Heart left ventricle (tissue), 16 donors: ENCODE measurements around the gene TAF5L. TPM values are rescaled to one million over a fixed set of nuclear protein-coding genes. Genes with fewer than 3 reads are reported as not detected.
A peak's percentile ranks its signal among the peaks of the same experiment; 100 is the strongest.
"Not testable (repeated sequence)": the region's sequence is repeated elsewhere in the genome, so short reads cannot be mapped to it uniquely, and the experiment has no call there.

Experiments
- ATAC-seq, 4 donors: fragments of 200-7000 bp; cut with Tn5 transposase; one replicate each; pipeline ENCODE4 v1.9.1; 2020 to 2022; ENCODE audit warnings: moderate library complexity in 4 of 4, mild to moderate bottlenecking in 3 of 4, moderate number of reproducible peaks in 1 of 4
- DNase-seq, 5 donors: peaks; one replicate each; pipeline ENCODE4 v3.0.0-alpha.2; 2020
- H3K27ac ChIP-seq, 12 donors: fragments of 200-600 bp; sonication (generic) in 4 of 12; one replicate each; pipeline versions ENCODE4 v1.5.0 to v1.8.0; 2016 to 2022; ENCODE audit warnings: mild to moderate bottlenecking in 2 of 12
- H3K27me3 ChIP-seq, 9 donors: fragments of 200-600 bp; sonication (generic) in 2 of 9; one replicate each; pipeline versions ENCODE4 v1.5.1 to v1.8.0; 2016 to 2022; ENCODE audit warnings: mild to moderate bottlenecking in 3 of 9
- H3K36me3 ChIP-seq, 9 donors: fragments of 200-600 bp; sonication (generic) in 2 of 9; one replicate each; pipeline versions ENCODE4 v1.5.0 to v1.8.0; 2018 to 2022; ENCODE audit warnings: mild to moderate bottlenecking in 2 of 9
- H3K4me1 ChIP-seq, 12 donors: fragments of 200-600 bp; sonication (generic) in 4 of 12; one replicate each; pipeline versions ENCODE4 v1.5.0 to v1.8.0; 2016 to 2022; ENCODE audit warnings: mild to moderate bottlenecking in 3 of 12
- H3K4me3 ChIP-seq, 12 donors: fragments of 200-600 bp; sonication (generic) in 4 of 12; one replicate each; pipeline versions ENCODE4 v1.5.0 to v1.8.0; 2017 to 2022; ENCODE audit warnings: mild to moderate bottlenecking in 9 of 12, moderate library complexity in 4 of 12
- H3K9me3 ChIP-seq, 12 donors: fragments of 200-600 bp; sonication (generic) in 4 of 12; one replicate each; pipeline versions ENCODE4 v1.5.0 to v1.8.0; 2016 to 2022; ENCODE audit warnings: mild to moderate bottlenecking in 1 of 12
- CTCF ChIP-seq, 12 donors: fragments of 200-600 bp; sonication (generic) in 4 of 12; IDR thresholded peaks; one replicate each; pipeline versions ENCODE4 v1.5.0 to v1.8.0; 2018 to 2022; ENCODE audit warnings: antibody characterized with exemption in 12 of 12, mild to moderate bottlenecking in 5 of 12
- POLR2A ChIP-seq, 2 donors: fragments of 450-650 bp; IDR thresholded peaks; one replicate each; pipeline ENCODE4 v1.6.1; 2017; ENCODE audit warnings: antibody characterized with exemption in 2 of 2, mild to moderate bottlenecking in 2 of 2, moderate library complexity in 2 of 2
- WGBS, 4 donors: extraction: QIAGEN DNeasy Blood & Tissue Kit in 2 of 4; methylation state at CpG; one replicate each; pipeline versions ENCODE4 v1.1.5 to v1.1.7; 2013 to 2018; 5-methylcytosine and 5-hydroxymethylcytosine counted together
- intact Hi-C, 10 donors: fragments of 100-400 bp; cut with DNase I; formaldehyde crosslinking; loops; one replicate each; pipeline versions ENCODE4 v1.11.1 to v1.14.2; 2022
- polyA plus RNA-seq, 2 donors: library from polyadenylated mRNA; stranded (reverse); fragments of 200-250 nt; gene quantifications; one replicate each; pipeline ENCODE4 v1.2.3, GENCODE V29; 2013
- total RNA-seq, 9 donors: library from RNA; depleted of rRNA in 2 of 9; stranded (reverse); fragments of >200 nt in 2 of 9; fragmentation: NEBNext Ultra II Directional in 3 of 9; extraction: Animal tissue kit (Norgen Biotek cat#: 25700) in 3 of 9; gene quantifications; one replicate each; pipeline versions ENCODE4 v1.1.0 to v1.2.4, GENCODE V29; 2016 to 2023
- donor health status: ischemic (EF 13 %, LVEDD 7.1; RV severe dilation, severe dysfunction).
- donor health status: healthy with polysubstance abuse.
- donor health status: DM: no; HTN: yes; CAD: no.
- donor health status: DM: no; HTN: no; CAD: no.
- donor health status: ischemic (EF 25% LVEDD 6.9; RV normal size, moderate dysfunction).
- donor health status: ischemic (EF 25% LVEDD 5.7; RV mildly dilated, moderate dysfunction).
- donor health status: healthy.
- donor health status: DM: yes; HTN: yes; CAD: no.
- donor health status: ischemic (EF 35%, LVEDD 5.7; RV mildly dilated, moderate dysfunction).
- donor health status: nonischemic (EF 11% LVEDD 7.7; RV severe dilation, severe dysfunction).
- donor health status: DM: yes; HTN: yes; CAD: no.
- donor health status: PGD.
- donor health status: ischemic (EF 29% LVEDD 5.4; RV normal size, mild dysfunction).
- donor health status: nonischemic (EF 23%, LVEDD 6.1; RV moderate dilation, normal function).

TAF5L gene
- total and polyA plus RNA-seq, 11 donors, result 4.4 to 15.4 (median 11.1) TPM

DNA sequence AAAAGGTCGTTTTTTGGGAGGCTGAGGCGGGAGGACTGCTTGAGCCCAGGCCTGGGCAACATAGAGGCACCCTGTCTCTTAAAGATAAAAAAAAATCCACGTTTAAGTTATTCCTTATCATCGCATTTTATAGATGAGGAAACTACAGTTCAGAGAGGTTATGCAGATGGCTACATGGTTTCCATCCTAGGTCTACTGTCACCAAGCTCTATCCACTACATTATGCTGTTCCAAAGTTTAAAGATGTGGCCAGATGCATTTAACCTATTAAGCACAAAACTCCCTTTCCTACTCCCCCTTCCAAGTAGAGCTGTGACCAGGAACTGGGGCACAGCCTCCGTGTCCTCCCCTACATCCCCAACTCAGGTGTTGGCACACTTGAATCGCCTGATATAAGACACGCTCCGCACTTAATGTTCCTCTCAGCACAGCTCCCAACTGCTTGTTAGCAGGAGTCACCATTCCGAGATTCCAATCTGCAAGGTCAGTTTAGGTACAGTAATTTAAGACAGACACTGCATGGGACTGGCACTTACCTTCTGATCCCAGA, 1.3 kb downstream of the TAF5L start:
- Histone ChIP-seq H3K4me3 (peak overlapping the region in 11 of 12 donors; percentile 82 to 98 (median 94)), H3K9me3 (no peaks in the 10 kb centered on the region), H3K36me3 (no peaks in the 10 kb centered on the region), H3K27me3 (no peaks in the 10 kb centered on the region), H3K27ac (peak overlapping the region in 7 of 12 donors; percentile 63 to 96 (median 77)), H3K4me1 (peaks cover 2 to 62% (median 47%) of the 10 kb centered on the region in 12 donors)
- ATAC-seq, result no peak
- no peak for TF ChIP-seq POLR2A (IDR thresholded peaks at IDR 0.05)
- no peak for TF ChIP-seq CTCF (IDR thresholded peaks at IDR 0.05)
- 41 to 45% (median 43%) methylated on average over 9 of the region's 9 CpGs for WGBS, 4 donors
- intact Hi-C loops, result loop anchor here in 5 of 10 donors (1.0 to 2.0 kb wide), 3 partner anchors 66 to 116 kb away; partner anchors contain the start of genes ABCB10 (in 4 of the 5) and NUP133 (in 1 of the 5)
- DNase-seq, result no peak

GRCh38 chr1:229623838-229624237, 2.1 kb downstream of the TAF5L start:
- Histone ChIP-seq H3K36me3 (no peaks in the 10 kb centered on the region), H3K9me3 (no peaks in the 10 kb centered on the region), H3K4me3 (peak overlapping the region in 2 of 12 donors; percentile 96 to 97), H3K27ac (no peak overlapping the region), H3K4me1 (peaks cover 2 to 68% (median 47%) of the 10 kb centered on the region in 12 donors), H3K27me3 (no peaks in the 10 kb centered on the region)
- TF ChIP-seq CTCF (IDR thresholded peaks at IDR 0.05) (no peak), POLR2A (IDR thresholded peaks at IDR 0.05) (no peak)
- ATAC-seq, result no peak
- no peak for DNase-seq
- intact Hi-C loops, result loop anchor here in 4 of 10 donors (2.0 kb wide), 2 partner anchors 65 to 115 kb away; partner anchors contain the start of genes ABCB10 (in 3 of the 4) and NUP133 (in 1 of the 4)
- 56 to 89% (median 81%) methylated on average over 1 of the region's 1 CpG for WGBS, 4 donors

DNA sequence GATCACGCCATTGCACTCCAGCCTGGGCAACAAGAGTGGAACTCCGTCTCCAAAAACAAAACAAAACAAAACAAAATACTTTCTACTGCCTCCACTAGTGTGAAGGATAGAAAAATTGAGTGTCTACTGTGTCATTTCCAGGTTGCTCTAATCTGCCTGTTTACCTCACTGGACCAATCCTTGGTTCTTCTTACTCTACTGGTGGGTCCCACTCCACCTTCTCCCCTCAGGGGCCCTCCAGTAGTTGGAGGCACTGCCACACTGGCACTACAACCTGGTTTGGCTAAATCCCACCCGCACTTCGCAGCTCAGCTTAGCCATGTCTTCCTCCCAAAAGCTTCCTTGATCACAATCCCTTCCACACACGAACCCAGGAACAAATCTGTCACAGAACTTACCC, 2.7 kb downstream of the TAF5L start:
- Histone ChIP-seq H3K4me1 (peaks cover 2 to 70% (median 47%) of the 10 kb centered on the region in 12 donors), H3K4me3 (no peak overlapping the region), H3K27ac (no peak overlapping the region), H3K36me3 (no peaks in the 10 kb centered on the region), H3K27me3 (no peaks in the 10 kb centered on the region), H3K9me3 (no peaks in the 10 kb centered on the region)
- intact Hi-C loops, result no loop called here
- DNase-seq (no peak), ATAC-seq (no peak)
- WGBS, 4 donors, result 79 to 94% (median 86%) methylated on average over 5 of the region's 5 CpGs
- TF ChIP-seq CTCF (IDR thresholded peaks at IDR 0.05), result no peak
- TF ChIP-seq POLR2A (IDR thresholded peaks at IDR 0.05), result no peak

DNA sequence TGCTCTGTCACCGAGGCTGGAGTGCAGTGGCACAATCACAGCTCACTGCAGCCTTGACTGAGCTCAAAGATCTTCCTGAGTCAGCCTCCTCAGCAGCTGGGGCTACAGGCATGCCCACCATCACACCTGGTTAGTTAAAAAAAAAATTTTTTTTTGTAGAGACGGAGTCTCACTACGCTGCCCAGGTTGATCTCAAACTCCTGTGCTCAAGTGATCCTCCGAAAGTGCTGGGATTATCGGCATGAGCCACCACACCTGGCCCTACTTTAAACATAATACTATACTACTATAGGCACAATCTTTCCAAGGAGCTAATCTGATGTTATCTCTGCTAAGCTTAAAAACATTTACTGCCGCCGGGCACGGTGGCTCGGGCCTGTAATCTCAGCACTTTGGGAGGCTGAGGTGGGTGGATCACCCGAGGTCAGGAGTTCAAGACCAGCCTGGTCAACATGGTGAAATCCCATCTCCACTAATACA, 3.2 kb downstream of the TAF5L start:
- ATAC-seq, H3K27ac ChIP-seq, H3K27me3 ChIP-seq, intact Hi-C loops, H3K36me3 ChIP-seq, H3K4me3 ChIP-seq, DNase-seq, H3K9me3 ChIP-seq: not testable (repeated sequence)
- H3K4me1 ChIP-seq, result peaks cover 2 to 68% (median 46%) of the 10 kb centered on the region in 12 donors
- WGBS, 4 donors, result 81 to 88% (median 87%) methylated on average over 10 of the region's 10 CpGs
